Kidney glomerular epithelial cell (primary cell): ENCODE data around the gene PIP4K2C.
"Not testable (repeated sequence)": the region's sequence is repeated elsewhere in the genome, so short reads cannot be mapped to it uniquely, and the experiment has no call there.

ENCODE experiments used
- DNase-seq: peaks from one replicate; lab custom pipeline; 2025; lab: John Stamatoyannopoulos, UW

Gene PIP4K2C

DNA sequence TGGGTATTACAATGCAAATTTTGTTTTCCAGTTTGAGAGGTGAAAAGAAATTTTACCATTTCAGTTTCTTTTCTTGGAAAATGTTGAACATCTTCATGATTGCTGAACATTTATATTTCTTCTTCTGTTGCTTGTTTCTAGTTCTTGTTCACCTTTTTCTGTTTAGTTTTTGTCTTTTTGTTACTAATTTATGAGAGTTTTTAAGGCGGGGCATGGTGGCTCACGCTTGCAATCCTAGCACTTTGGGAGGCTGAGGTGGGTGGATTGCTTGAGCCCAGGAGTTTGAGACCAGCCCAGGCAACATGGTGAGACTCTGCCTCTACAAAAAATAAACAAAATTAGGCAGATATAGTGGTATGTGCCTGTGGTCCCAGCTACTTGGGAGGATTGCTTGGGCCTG lies 30.5 kb upstream of the PIP4K2C start:
- DNase-seq: no peak

DNA sequence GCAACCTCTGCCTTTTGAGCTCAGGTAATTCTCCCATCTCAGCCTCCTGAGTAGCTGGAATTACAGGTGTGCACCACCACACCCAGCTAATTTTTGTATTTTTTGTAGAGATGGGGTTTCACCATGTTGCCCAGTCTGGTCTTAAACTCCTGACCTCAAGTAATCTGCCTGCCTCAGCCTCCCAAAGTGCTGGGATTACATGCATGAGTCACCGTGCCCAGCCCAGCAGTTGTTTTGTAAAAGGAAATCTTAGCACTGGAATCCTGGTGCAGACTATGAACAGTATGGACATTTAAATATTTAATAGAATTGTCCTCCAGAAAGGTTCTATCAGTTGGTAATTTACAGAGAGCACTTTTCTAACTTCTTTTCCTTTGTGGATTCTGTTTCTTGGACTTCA lies 29.9 kb upstream of the PIP4K2C start:
- not testable (repeated sequence) for DNase-seq

DNA sequence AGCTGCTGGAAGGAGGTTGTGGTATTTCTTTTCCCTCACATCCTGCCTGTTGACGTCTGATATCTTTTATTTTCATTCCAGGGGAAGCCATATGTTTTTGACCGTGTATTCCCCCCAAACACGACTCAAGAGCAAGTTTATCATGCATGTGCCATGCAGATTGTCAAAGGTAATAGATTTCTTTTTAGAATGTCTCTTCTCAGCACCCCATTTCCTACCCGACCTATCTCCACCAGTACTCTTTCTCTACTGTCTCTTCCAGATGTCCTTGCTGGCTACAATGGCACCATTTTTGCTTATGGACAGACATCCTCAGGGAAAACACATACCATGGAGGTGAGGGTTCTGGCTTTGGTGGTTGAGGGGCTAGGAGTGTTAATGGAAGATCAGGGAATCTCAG lies 27.6 kb upstream of the PIP4K2C start:
- no peak for DNase-seq

DNA sequence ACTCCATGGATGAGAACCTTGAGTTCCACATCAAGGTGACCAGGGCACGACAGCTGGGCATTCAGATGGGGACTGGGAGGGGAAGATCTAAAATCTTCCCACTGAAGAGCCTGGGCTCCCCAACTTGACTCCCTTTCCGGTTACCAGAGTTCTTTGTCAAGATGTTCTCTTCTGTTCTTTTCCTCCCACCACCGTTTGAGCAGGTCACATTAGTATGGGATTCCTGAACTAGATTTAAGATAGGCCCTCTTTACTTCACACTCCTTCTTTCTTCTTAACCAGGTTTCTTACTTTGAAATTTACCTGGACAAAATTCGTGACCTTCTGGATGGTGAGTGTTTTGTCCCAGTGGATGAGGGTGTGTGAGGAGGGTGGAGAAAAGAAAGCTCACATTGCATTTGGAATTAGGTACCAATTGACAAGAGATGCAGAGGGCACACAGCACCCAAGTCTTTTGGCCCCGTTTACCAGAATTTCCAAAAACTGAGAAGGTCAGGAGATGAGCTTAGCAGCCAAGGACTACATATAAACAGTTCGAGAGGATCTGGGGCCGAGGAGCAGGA lies 26.7 kb upstream of the PIP4K2C start:
- no peak for DNase-seq

DNA sequence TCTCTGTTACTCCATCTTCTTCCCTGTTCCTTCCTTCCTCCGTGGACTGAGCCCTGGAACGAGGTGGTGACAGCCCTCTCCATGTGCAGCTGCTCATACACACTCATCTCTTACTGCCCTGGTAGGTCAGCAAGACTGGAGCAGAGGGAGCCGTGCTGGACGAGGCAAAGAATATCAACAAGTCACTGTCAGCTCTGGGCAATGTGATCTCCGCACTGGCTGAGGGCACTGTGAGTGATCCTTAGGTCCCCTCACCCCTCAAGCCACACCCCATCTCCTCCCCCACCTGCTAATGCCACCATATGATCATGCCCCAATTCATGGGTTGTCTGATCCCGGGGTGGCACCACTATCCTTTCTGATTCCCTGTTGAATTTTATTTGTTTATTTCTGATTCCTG lies 22.2 kb upstream of the PIP4K2C start:
- DNase-seq: no peak

DNA sequence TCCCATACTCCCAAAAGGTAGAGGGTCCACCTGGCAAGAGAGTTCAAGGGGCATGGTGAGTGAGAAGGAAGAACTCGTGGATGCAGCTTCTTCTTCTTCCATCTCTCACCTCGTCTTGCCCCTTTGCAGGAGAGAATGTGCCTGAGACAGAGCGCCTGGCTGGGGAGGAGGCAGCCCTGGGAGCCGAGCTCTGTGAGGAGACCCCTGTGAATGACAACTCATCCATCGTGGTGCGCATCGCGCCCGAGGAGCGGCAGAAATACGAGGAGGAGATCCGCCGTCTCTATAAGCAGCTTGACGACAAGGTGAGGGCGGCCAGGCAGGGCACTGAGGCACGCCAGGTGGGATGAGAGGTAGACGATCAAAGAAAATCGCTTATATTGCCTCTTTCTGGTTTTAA lies 21.1 kb upstream of the PIP4K2C start:
- DNase-seq: no peak

DNA sequence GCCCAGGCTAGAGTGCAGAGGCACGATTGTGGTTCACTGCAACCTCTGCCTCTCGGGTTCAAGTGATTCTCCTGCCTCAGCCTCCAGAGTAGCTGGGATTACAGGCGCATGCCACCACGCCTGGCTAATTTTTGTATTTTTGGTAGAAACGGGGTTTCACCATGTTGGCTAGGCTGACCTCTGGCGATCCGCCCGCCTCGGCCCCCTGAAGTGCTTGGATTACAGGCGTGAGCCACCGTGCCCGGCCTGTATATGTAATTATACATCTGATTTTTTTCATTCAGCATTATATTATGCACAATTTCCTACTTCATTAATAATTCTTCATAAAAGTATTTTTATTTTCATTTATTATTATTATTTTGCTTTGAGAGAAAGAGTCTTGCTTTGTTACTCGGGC lies 20.6 kb upstream of the PIP4K2C start:
- DNase-seq: not testable (repeated sequence)

DNA sequence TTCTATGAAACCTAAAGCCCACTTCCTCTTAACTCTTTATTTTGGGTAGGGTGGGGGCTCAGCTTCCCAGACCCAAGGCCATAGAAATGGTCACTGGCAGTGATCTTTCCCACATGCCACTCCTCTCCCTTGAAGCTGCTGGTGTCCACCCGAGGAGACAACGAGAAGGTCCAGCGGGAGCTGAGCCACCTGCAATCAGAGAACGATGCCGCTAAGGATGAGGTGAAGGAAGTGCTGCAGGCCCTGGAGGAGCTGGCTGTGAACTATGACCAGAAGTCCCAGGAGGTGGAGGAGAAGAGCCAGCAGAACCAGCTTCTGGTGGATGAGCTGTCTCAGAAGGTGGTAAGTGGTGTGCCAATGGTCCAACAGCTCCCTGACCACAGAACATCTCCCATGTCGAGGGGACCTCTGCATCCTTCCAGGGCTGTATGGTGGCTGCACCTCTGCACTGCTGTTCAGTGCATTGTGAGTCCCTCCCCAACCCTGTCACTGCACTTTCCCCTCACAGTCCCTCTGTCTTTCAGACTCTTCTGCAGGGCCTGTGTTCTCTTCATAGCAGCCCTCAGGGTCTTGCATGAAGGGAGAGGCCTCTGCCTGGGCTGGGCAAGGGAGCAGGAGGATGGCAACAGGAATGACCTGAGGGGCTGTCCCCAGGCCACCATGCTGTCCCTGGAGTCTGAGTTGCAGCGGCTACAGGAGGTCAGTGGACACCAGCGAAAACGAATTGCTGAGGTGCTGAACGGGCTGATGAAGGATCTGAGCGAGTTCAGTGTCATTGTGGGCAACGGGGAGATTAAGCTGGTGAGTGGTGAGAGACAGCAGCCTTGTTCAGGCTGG lies 18.8 kb upstream of the PIP4K2C start:
- no peak for DNase-seq

DNA sequence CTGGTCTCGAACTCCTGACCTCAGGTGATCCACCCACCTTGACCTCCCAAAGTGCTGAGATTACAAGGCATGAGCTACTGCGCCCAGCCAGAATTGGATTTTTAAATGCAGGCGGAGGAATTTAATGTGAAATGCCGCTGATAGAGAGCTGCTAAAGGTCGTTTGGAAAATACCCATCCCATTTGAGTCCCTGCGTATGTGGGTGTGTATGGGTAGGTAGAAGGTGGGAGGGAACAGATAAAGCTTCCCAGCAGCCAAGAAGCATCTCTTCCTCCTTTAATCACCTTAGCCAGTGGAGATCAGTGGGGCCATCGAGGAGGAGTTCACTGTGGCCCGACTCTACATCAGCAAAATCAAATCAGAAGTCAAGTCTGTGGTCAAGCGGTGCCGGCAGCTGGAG lies 16.2 kb upstream of the PIP4K2C start:
- DNase-seq: no peak

DNA sequence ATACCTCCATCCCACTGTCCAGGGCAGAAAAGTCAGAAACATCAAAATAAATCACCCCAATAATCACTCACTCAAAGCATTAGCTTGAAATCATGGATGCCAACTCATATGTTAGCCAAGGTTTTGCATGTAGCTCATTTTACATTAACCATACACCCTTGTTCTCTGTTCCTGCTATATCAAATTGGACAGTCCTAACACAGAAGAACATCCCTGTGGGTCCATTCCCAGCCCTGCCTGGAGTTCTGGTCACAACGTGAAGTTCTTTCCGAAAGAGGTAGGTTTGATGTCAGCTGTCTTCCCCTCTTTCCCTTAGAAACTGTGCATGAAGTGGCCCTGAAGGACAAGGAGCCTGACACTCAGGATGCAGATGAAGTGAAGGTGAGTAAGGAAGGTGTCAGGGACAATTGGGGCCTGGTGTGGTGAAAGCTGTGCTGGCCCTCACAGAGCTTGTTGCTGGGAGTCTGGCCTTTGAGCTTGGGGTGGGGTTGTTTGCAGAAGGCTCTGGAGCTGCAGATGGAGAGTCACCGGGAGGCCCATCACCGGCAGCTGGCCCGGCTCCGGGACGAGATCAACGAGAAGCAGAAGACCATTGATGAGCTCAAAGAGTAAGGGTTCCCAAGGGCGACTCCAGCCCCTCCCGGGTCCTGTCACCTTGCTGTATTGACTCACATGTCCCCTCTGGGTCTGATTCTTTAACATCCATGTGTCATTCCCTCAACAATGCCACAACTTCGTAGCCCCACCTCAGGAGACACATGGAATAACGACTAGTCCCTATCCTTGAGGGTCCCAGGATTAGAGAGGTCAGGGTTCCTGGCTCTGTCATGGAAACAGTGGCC lies 15.0 kb upstream of the PIP4K2C start:
- DNase-seq: no peak

DNA sequence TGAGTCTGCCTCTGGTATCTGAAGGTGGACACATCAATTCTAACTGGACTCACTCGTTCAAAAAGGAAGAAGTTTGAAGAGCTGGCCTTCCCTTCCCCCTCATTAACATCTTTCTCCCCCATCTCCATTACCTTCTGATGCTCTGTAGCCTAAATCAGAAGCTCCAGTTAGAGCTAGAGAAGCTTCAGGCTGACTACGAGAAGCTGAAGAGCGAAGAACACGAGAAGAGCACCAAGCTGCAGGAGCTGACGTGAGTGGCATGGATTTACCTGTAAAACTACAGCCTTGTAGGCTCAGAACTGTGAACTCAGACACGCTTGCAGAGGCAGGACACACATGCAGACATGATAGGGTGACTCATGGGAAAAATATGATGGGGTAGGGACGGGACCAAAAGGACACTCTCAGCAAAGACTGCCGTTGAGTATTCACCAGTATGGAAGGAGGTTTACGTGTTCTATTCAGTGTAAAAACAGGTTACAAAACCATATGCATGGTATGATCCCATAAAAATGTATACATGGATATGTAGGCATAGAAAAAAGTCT lies 14.3 kb upstream of the PIP4K2C start:
- no peak for DNase-seq

DNA sequence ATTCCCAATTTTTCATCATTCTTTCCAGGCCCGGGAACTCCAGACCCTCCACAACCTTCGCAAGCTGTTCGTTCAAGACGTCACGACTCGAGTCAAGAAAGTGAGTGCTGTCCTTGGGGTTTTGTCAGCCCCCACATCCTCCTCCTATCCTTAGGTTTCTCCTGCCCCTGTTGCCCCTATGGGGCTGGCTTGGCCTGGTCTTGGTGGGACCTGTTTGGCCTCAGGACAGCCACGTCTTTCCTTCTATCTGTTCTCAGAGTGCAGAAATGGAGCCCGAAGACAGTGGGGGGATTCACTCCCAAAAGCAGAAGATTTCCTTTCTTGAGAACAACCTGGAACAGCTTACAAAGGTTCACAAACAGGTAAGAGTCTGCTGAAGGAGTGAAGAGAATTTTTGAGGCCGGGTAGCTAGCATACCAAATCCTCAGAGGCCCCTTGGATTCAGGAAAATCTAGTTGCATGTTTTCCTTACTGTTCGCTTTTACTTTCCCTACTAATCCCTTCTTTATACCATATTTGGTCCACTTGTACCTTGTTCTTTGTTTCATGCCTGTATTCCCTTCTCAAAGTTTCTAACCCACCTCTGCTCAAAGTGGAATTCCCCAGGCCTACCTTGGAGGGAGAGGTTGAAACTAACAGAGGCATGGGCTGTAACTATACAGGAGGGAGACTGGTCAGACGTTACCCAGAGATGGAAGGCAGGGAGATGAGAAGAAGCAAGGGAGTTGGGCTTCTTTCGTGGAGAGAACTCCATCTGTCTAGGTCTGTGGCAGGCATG lies 12.8 kb upstream of the PIP4K2C start:
- DNase-seq: no peak

DNA sequence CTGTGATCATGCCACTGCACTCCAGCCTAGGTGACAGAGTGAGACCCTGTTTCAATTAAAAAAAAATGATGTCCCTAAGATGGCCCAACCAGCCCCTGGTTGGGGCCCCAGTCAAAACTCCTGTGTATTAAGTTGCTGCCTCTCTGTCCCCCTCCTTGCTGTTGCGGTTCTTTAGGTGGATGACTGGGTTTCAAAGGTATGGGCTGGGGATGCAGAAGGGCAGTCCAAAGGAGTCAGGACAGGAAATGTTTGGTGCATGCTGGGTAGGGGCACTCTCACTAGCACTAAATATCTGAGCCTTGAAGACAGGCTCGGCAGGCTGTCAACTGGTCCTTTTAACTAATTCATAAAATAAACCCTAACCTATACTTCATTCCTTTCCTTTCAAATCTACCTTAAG lies 12.0 kb upstream of the PIP4K2C start:
- DNase-seq: no peak

DNA sequence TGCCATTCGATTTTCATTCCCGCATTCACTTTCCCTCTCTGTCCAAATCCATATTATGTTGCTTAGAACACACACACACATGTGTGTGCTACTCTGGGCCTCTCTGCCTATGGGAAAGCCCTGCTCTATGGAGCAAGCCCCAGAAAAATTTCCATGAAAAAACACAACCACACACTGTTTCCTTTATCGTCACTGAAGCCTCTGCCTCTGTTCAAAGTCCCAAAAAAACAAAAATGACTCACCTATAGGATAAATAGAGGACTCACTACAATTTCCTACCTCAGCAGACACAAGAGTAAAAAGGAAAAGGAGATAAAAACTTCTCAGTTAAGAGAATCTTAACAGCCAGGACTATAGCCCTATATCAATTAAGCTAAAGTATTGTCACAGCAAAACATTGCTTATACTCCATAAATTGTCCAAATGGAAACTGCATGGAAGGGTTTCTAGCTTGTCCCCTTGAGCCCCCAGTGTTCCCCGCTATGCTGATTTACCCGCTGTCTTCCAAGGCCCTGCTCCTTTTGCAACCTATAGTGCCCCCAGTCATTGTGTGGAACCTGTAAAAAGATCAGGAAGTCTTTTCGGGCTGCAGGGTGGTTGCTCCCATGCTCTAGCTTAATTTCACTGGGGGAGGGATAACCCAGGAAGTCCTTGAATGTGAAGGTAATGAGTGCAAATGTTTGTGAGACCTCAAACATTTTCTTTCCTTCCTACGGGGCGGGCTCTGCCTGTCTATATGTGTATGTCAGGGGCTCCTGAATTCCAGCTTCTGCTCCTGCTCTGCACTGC lies 11.1 kb upstream of the PIP4K2C start:
- DNase-seq: no peak

DNA sequence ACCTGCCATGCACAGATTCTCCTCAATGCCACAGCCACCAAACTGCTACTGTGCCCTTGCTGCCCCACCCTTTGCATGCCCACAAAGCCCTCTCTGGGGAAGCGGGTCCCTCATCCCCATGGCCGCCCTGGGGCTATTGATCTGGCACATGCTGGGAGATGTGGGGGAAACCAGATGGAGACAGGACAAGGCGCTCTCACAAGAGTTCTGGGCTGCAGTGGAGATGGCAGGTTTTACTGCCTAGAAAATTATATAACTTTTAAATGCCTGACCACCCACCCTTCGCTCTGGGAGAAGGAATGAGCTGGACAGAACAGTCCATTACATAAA lies 10.6 kb upstream of the PIP4K2C start:
- no peak for DNase-seq

DNA sequence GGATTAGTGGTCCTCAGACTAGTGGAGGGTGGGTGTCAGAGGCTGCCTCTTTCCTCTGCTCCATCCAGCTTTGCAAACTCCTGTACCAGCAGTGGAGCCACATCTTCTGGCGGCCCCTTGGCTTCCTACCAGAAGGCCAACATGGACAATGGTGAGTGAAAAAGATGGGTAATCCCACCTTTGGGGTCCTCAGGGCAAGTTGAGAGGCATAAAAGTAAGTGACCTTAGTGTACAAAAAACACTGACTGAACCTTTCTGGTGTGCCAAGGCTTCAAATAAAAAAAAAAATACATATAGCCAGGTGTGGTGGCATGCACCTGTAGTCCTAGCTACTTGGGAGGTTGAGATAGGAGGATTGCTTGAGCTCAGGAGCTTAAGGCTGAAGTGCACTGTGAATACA lies 9.2 kb upstream of the PIP4K2C start:
- no peak for DNase-seq

DNA sequence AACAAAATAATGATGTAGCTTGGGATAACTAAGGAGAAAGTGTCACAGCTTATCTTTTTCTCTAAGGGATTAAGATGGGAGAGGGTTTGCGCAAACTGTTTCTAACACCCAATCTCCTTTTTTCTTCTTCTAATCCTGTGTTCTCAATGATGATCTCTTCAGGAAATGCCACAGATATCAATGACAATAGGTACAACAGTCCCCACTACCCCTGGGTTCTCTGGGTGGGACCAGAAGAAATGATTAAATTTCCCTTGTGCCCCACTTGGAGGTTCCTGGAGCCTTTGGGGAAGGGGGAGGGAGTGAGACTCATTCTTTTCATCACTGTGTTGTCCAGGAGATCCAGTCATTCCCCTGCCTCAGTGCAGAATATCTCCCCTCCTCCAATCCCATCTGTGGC lies 8.6 kb upstream of the PIP4K2C start:
- DNase-seq: no peak

DNA sequence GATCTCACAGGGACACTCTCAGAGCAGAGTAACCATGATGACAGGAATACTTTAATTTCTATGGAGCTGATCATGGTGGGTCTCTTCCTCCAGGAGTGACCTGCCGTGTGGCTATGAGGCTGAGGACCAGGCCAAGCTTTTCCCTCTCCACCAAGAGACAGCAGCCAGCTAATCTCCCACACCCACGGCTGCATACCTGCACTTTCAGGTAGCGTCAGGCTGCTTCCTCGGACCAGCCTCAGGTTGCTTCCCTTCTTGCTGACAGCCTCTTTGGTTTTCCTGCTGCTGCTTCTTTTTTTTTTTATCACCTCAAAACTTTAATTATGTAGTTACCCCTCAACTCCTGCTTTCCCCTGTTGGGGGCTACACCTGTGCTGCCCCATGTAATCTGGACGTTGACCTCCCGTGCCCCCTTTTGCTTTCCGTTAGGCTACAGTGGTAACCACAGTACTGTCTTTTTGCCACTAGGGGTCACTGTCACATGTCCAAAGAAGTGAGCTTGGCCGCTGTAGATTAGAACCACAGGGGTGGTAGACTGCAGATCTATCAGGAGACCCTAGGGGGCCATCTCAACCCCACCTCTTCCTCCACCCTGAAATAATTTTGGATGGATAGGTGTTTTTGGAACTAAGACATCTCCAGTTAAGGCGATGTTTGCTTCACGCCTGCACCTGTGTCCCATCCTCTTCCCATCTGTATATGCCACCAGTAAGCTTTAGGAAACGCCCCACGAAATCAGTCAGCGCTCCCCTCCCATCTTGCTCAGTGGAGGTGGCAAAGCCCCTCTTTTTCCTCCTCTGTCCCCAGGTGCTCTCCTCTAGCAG lies 7.8 kb upstream of the PIP4K2C start:
- peak; percentile 64 for DNase-seq

DNA sequence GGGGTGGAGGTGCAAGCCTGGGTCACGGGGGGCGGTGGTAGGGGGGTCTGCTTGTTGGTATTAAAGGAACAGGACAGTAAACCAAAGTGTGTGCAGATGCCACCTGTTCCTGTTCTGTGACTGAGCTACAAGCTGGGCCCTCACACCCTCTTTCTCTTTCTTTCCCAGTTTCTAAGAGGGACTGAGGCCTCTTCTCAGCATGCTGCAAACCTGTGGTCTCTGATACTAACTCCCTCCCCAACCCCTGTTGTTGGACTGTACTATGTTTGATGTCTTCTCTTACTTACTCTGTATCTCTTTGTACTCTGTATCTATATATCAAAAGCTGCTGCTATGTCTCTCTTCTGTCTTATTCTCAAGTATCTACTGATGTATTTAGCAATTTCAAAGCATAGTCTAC lies 6.9 kb upstream of the PIP4K2C start:
- DNase-seq: no peak

DNA sequence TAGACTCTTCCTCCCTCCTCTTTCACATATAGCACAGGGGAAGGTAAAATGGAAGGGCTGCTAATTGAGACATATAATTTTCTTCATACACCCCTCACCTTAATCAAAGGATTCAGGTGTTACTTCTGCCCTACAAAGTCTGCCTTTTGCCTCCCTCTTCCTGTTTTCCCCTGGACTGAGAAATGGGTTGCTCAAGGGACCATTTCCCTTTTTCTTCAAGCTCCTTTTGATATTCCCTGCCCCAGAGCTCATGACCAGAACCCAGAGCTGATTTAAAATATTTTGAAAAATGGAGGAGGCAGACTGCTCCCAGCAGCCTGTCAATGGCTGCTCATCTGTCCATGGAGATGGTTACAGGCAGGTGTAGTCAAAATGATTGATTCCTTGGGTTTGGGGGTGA lies 6.3 kb upstream of the PIP4K2C start:
- no peak for DNase-seq
